Measurements from ENCODE around the gene PRH1.

DNA sequence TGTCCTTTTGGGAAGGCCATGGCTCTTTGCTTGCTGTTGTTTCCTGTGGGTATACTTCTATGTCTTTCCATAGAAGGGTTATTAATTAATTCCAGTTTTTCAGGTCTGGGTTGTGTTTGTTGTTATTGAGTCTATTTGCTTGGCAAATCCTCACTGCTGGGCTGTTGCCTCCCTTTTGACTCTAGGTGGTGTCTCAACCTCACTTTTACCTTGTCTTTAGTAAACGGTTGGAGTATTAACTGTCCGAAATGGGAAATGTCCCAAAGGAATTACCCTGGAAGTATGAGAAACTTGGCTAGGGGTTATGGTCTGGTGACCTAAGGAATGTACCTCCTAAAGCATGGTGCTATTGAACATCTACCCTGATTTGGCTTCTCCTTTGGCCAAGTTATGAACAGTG, 16.7 kb downstream of the PRH1 start:
- TF ChIP-seq, protein P1, sequence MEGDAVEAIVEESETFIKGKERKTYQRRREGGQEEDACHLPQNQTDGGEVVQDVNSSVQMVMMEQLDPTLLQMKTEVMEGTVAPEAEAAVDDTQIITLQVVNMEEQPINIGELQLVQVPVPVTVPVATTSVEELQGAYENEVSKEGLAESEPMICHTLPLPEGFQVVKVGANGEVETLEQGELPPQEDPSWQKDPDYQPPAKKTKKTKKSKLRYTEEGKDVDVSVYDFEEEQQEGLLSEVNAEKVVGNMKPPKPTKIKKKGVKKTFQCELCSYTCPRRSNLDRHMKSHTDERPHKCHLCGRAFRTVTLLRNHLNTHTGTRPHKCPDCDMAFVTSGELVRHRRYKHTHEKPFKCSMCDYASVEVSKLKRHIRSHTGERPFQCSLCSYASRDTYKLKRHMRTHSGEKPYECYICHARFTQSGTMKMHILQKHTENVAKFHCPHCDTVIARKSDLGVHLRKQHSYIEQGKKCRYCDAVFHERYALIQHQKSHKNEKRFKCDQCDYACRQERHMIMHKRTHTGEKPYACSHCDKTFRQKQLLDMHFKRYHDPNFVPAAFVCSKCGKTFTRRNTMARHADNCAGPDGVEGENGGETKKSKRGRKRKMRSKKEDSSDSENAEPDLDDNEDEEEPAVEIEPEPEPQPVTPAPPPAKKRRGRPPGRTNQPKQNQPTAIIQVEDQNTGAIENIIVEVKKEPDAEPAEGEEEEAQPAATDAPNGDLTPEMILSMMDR (conservative IDR thresholded peaks at IDR 0.05; ENCODE audit: low read depth in 2 of 2): peak; percentile 46 to 60
- TF ChIP-seq, protein P2, sequence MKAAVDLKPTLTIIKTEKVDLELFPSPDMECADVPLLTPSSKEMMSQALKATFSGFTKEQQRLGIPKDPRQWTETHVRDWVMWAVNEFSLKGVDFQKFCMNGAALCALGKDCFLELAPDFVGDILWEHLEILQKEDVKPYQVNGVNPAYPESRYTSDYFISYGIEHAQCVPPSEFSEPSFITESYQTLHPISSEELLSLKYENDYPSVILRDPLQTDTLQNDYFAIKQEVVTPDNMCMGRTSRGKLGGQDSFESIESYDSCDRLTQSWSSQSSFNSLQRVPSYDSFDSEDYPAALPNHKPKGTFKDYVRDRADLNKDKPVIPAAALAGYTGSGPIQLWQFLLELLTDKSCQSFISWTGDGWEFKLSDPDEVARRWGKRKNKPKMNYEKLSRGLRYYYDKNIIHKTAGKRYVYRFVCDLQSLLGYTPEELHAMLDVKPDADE (IDR thresholded peaks at IDR 0.05): no peak

All from GM23338 (cell line).